Stomach (tissue), 19 donors: Measurements from ENCODE around the gene ZNF682. TPM values are rescaled to one million over a fixed set of nuclear protein-coding genes. Genes with fewer than 3 reads are reported as not detected.
"Not testable (repeated sequence)": the region's sequence is repeated elsewhere in the genome, so short reads cannot be mapped to it uniquely, and the experiment has no call there.

Source experiments
- DNase-seq, 2 donors: peaks; one replicate each; pipeline versions ENCODE4 v3.0.0 to v3.0.0-alpha.2; 2013 to 2019
- H3K27ac ChIP-seq, 5 donors: fragments of 200-600 bp in 4 of 5; sonication (generic) in 4 of 5; one replicate each; pipeline ENCODE4 v1.5.1; 2013 to 2019; ENCODE audit warnings: mild to moderate bottlenecking in 1 of 5, moderate library complexity in 1 of 5
- H3K27me3 ChIP-seq, 3 donors: fragments of 200-600 bp; sonication (generic); one replicate each; pipeline ENCODE4 v1.5.1; 2017 to 2019; ENCODE audit warnings: mixed run types in 1 of 3
- H3K36me3 ChIP-seq, 4 donors: fragments of 200-600 bp; sonication (generic); 1 replicate in 3 of 4; 2 replicates in 1 of 4; pipeline ENCODE4 v1.5.1; 2016 to 2019
- H3K4me1 ChIP-seq, 4 donors: fragments of 200-600 bp; sonication (generic); one replicate each; pipeline ENCODE4 v1.5.1; 2016 to 2019
- H3K4me3 ChIP-seq, 4 donors: fragments of 200-600 bp; sonication (generic) in 3 of 4; one replicate each; pipeline ENCODE4 v1.5.1; 2016 to 2019; ENCODE audit warnings: mild to moderate bottlenecking in 1 of 4
- H3K9me3 ChIP-seq, 4 donors: fragments of 200-600 bp; sonication (generic); one replicate each; pipeline ENCODE4 v1.5.1; 2016 to 2019
- EP300 ChIP-seq: sonication (generic); formaldehyde crosslinking; IDR thresholded peaks from one replicate; pipeline ENCODE4 v1.6.1; 2017; ENCODE audit warnings: antibody characterized with exemption
- POLR2A ChIP-seq, 4 donors: fragments of 450-650 bp; IDR thresholded peaks; one replicate each; pipeline ENCODE4 v1.6.1; 2016; ENCODE audit warnings: antibody characterized with exemption in 4 of 4, control low read depth in 2 of 4, mild to moderate bottlenecking in 1 of 4, moderate library complexity in 1 of 4
- POLR2AphosphoS5 ChIP-seq, 3 donors: sonication (generic); formaldehyde crosslinking; IDR thresholded peaks; one replicate each; pipeline ENCODE4 v1.6.1; 2016; ENCODE audit warnings: antibody characterized with exemption in 3 of 3
- WGBS, 5 donors: extraction: QIAGEN DNeasy Blood & Tissue Kit in 3 of 5; methylation state at CpG; one replicate each; pipeline versions ENCODE4 v1.1.5 to v1.1.7; 2013 to 2018; 5-methylcytosine and 5-hydroxymethylcytosine counted together
- intact Hi-C: fragments of 100-400 bp; cut with DNase I; formaldehyde crosslinking; loops from one replicate; pipeline ENCODE4 v1.15.1; 2023; ENCODE audit warnings: low total_unique reads
- long read RNA-seq, 10 donors: transcript quantifications; one replicate each; lab custom pipeline, GENCODE V29; 2026
- polyA plus RNA-seq, 3 donors: library from polyadenylated mRNA; stranded (reverse); fragments of 200-250 nt; gene quantifications; one replicate each; pipeline ENCODE4 v1.2.3, GENCODE V29; 2013
- total RNA-seq, 5 donors: library from RNA; depleted of rRNA; stranded (reverse); fragments of >200 nt; gene quantifications; one replicate each; pipeline versions ENCODE4 v1.1.0 to v1.2.3, GENCODE V29; 2014 to 2016
- TF ChIP-seq, protein P1 (sequence below), 7 experiments: fragments of 450-650 bp in 4 of 7; fragments of 200-600 bp in 3 of 7; sonication (generic) in 3 of 7; IDR thresholded peaks; one replicate each; pipeline ENCODE4 v1.5.1; 2016 to 2019; ENCODE audit warnings: antibody characterized with exemption in 7 of 7, control low read depth in 2 of 7, mild to moderate bottlenecking in 1 of 7
- donor health status: healthy with polysubstance abuse.
- donor health status: Bipolar disorder and iron deficiency.
- donor health status: healthy.

The ZNF682 gene
- total RNA-seq (10 to 100 TPM in 1 of 5 donors, 1 to 10 TPM in 3, under 1 TPM in 1; 0.29 to 16.1 (median 3.9) TPM), polyA plus RNA-seq (1 to 10 TPM in 2 of 3 donors, under 1 TPM in 1; 0.92 to 6.7 (median 2.6) TPM)
- long read RNA-seq, donor 1, partial matches to known transcripts, result 0 of 2 reads
- long read RNA-seq, donor 1, other reads (novel, unspliced or antisense), result 0 of 2 reads
- long read RNA-seq, donor 2, partial matches to known transcripts, result 0 of 3 reads
- long read RNA-seq, donor 2, other reads (novel, unspliced or antisense), result 0 of 3 reads
- long read RNA-seq, donor 3, partial matches to known transcripts, result 0 of 1 reads
- long read RNA-seq, donor 3, other reads (novel, unspliced or antisense), result 0 of 1 reads
- long read RNA-seq, donor 4, result 0 reads
- long read RNA-seq, donor 5, partial matches to known transcripts, result 0 of 3 reads
- long read RNA-seq, donor 5, other reads (novel, unspliced or antisense), result 0 of 3 reads
- long read RNA-seq, donor 6, transcript ZNF682-212 (1 exons, 3,769 nt), result major isoform, 6 of 41 reads
- long read RNA-seq, donor 6, partial matches to known transcripts, result 32 of 41 reads
- long read RNA-seq, donor 6, other reads (novel, unspliced or antisense), result 0 of 41 reads
- long read RNA-seq, donor 7, partial matches to known transcripts, result 0 of 2 reads
- long read RNA-seq, donor 7, other reads (novel, unspliced or antisense), result 0 of 2 reads
- long read RNA-seq, donor 8, partial matches to known transcripts, result 0 of 5 reads
- long read RNA-seq, donor 8, other reads (novel, unspliced or antisense), result 0 of 5 reads
- long read RNA-seq, donor 9, partial matches to known transcripts, result 0 of 4 reads
- long read RNA-seq, donor 9, other reads (novel, unspliced or antisense), result 0 of 4 reads
- long read RNA-seq, donor 10, partial matches to known transcripts, result 0 of 3 reads
- long read RNA-seq, donor 10, other reads (novel, unspliced or antisense), result 0 of 3 reads

DNA sequence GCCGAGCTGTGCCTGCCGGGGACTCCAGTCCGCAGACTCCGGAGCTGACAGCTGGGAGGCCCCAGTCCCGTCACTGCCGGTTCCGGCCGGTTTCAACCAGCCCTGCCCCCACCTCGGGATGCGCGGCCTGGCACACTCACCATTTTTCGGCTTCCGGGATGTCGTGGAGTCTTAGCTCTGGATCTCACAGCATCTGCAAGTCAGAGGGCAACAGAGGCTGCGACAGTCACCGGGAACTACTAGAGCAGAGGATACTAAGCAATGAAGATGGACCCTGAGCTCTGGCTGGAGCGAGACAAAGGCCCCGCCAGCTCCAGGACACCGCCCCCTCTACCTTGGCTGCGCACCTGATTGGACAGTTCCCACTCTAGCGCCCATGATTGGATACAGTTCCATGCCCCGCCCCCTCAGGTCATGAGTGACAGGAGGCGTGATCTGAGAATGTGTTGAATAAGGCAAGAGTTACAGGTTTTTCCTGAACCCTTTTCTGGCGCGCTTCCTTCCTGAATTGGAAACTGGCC, at the start of gene ZNF682:
ZNF682 (minus strand) TSS at position 303 of the 521 bp plus-strand sequence; CDS start at position 143, 160 bp downstream.
- peak; percentile 97 to 99 for DNase-seq
- H3K4me3 ChIP-seq, result peak within 1 kb of the TSS; percentile 71 to 94 (median 81)
- H3K9me3 ChIP-seq, result no peaks in the 10 kb centered on the region
- intact Hi-C loops, result no loop called here
- WGBS, 5 donors, result 0 to 2% (median 0%) methylated on average over 7 to 25 of the region's 25 CpGs
- H3K36me3 ChIP-seq, result peaks cover 0 to 7% (median 0%) of the 10 kb centered on the region in 4 donors
- H3K27me3 ChIP-seq, result no peaks in the 10 kb centered on the region
- H3K4me1 ChIP-seq, result peaks cover 0 to 22% (median 15%) of the 10 kb centered on the region in 4 donors
- peak within 1 kb of the TSS; percentile 67 to 80 (median 78) for H3K27ac ChIP-seq
- TF ChIP-seq, protein P1, sequence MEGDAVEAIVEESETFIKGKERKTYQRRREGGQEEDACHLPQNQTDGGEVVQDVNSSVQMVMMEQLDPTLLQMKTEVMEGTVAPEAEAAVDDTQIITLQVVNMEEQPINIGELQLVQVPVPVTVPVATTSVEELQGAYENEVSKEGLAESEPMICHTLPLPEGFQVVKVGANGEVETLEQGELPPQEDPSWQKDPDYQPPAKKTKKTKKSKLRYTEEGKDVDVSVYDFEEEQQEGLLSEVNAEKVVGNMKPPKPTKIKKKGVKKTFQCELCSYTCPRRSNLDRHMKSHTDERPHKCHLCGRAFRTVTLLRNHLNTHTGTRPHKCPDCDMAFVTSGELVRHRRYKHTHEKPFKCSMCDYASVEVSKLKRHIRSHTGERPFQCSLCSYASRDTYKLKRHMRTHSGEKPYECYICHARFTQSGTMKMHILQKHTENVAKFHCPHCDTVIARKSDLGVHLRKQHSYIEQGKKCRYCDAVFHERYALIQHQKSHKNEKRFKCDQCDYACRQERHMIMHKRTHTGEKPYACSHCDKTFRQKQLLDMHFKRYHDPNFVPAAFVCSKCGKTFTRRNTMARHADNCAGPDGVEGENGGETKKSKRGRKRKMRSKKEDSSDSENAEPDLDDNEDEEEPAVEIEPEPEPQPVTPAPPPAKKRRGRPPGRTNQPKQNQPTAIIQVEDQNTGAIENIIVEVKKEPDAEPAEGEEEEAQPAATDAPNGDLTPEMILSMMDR (IDR thresholded peaks at IDR 0.05), result no peak
- TF ChIP-seq POLR2AphosphoS5 (IDR thresholded peaks at IDR 0.05) (peak in 1 of 3 donors; percentile 45), POLR2A (IDR thresholded peaks at IDR 0.05) (no peak), EP300 (no peak)

- H3K9me3 ChIP-seq, DNase-seq, intact Hi-C loops, H3K27me3 ChIP-seq, H3K36me3 ChIP-seq, H3K27ac ChIP-seq, H3K4me3 ChIP-seq: not testable (repeated sequence)
- H3K4me1 ChIP-seq, result peaks cover 8 to 20% (median 18%) of the 10 kb centered on the region in 4 donors
- 64 to 71% (median 68%) methylated on average over 7 of the region's 7 CpGs for WGBS, 5 donors
These were observed 43.6 kb upstream of the ZNF682 start for GRCh38 chr19:20082876-20083275.

- peaks cover 8 to 25% (median 19%) of the 10 kb centered on the region in 4 donors for H3K4me1 ChIP-seq
- H3K4me3 ChIP-seq, H3K36me3 ChIP-seq, H3K27ac ChIP-seq, H3K27me3 ChIP-seq, H3K9me3 ChIP-seq, intact Hi-C loops: not testable (repeated sequence)
- DNase-seq, result peak in 1 of 2 donors; percentile 7
- WGBS, 5 donors, result 55 to 82% (median 76%) methylated on average over 3 of the region's 3 CpGs
These were observed 43.0 kb upstream of the ZNF682 start for GRCh38 chr19:20082232-20082833.

GRCh38 chr19:20080656-20081055, 41.4 kb upstream of the ZNF682 start:
- no peak overlapping the region for H3K4me3 ChIP-seq
- 28 to 60% (median 37%) methylated on average over 3 of the region's 3 CpGs for WGBS, 5 donors
- H3K9me3 ChIP-seq, result no peaks in the 10 kb centered on the region
- peak in 1 of 2 donors; percentile 6 for DNase-seq
- intact Hi-C loops, result no loop called here
- peaks cover 8 to 25% (median 19%) of the 10 kb centered on the region in 4 donors for H3K4me1 ChIP-seq
- H3K36me3 ChIP-seq, result peaks cover 0 to 9% (median 0%) of the 10 kb centered on the region in 4 donors
- H3K27ac ChIP-seq, result no peak overlapping the region
- no peaks in the 10 kb centered on the region for H3K27me3 ChIP-seq
- TF ChIP-seq, protein P1 (IDR thresholded peaks at IDR 0.05), result no peak
- TF ChIP-seq POLR2AphosphoS5 (IDR thresholded peaks at IDR 0.05) (no peak), EP300 (no peak), POLR2A (IDR thresholded peaks at IDR 0.05) (no peak)

DNA sequence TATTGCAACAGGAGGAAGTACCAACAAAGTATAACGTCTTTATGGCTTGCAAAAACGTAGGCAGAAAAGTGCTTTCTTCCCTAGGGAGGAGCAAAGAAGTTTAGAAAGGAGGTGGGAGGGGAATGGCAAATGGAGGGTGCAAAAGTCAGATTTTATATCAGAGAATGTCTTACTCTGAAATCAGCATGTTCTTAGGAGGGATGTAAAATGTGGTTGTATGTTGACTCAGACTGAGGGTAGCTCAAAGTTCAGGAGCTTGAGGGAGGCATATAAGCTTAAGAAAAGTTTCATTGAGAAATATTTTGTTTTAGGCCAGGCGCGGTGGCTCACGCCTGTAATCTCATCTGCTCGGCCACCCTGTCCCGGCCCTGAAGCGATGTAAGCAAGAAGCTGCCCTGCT, 40.2 kb upstream of the ZNF682 start:
- Histone ChIP-seq H3K4me1 (peaks cover 8 to 25% (median 19%) of the 10 kb centered on the region in 4 donors), H3K27ac (no peak overlapping the region), H3K27me3 (no peaks in the 10 kb centered on the region), H3K4me3 (peak overlapping the region in 1 of 4 donors; percentile 53), H3K36me3 (peaks cover 0 to 9% (median 0%) of the 10 kb centered on the region in 4 donors), H3K9me3 (no peaks in the 10 kb centered on the region)
- TF ChIP-seq POLR2A (IDR thresholded peaks at IDR 0.05) (no peak), POLR2AphosphoS5 (IDR thresholded peaks at IDR 0.05) (no peak), EP300 (no peak)
- TF ChIP-seq, protein P1 (IDR thresholded peaks at IDR 0.05), result no peak
- intact Hi-C loops, result no loop called here
- 25 to 55% (median 45%) methylated on average over 8 of the region's 8 CpGs for WGBS, 5 donors
- peak in 1 of 2 donors; percentile 15 for DNase-seq
